Mucosa of stomach (tissue), 1 donor: ENCODE measurements around the gene COL15A1.

Source experiments
- H3K27me3 ChIP-seq: one replicate; pipeline ENCODE4 v1.7.0; 2013; ENCODE audit warnings: mild to moderate bottlenecking, low read length; ENCODE audit not compliant: control insufficient read depth, insufficient read depth
- H3K36me3 ChIP-seq: one replicate; pipeline ENCODE4 v1.7.0; 2013; ENCODE audit warnings: low read length; ENCODE audit not compliant: control insufficient read depth, insufficient read depth
- H3K4me1 ChIP-seq: one replicate; pipeline ENCODE4 v1.7.0; 2013; ENCODE audit warnings: mild to moderate bottlenecking, low read length; ENCODE audit not compliant: control insufficient read depth, insufficient read depth
- H3K4me3 ChIP-seq: one replicate; pipeline ENCODE4 v1.7.0; 2013; ENCODE audit warnings: low read length
- H3K9ac ChIP-seq: one replicate; pipeline ENCODE4 v1.7.0; 2013; ENCODE audit warnings: mild to moderate bottlenecking, low read length, moderate library complexity
- H3K9me3 ChIP-seq: one replicate; pipeline ENCODE4 v1.7.0; 2013; ENCODE audit warnings: mild to moderate bottlenecking, low read length, moderate library complexity; ENCODE audit not compliant: control insufficient read depth
- donor health status: Pancreatic carcinoma.

COL15A1 gene

DNA sequence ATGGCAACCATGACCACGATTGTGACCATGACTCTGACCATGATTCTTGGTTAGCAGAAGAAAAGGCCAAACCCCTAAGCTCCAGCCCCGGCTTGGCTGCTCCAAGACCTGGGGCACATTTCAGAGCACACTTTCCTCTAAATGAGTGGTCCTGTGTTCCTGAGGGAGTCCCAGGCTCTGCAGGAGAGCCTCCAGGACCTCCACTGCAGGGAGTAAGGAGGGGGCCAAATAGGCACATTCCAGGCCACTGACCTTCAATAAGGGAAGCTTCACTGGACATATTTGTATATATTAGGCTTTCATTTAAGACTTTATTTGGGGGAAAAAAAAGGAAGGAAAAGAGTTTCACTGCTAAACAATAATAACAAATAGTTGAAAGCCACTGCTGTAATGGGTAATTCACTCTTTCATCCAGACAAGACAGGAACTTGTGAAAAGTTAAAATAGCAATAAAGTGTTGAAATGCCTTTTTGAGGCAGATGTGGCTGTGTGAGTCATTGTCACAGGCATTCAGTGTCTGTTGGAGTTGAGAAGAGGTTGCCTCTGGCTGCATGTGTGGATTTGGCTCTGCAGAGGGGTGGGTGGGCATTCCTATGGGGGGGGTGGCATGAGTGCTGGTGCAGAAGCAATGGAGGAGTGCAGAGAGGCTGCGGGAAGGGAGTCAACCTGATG, 97.3 kb downstream of the COL15A1 start:
- Histone ChIP-seq H3K4me3 (no peak overlapping the region), H3K36me3 (no peaks in the 10 kb centered on the region), H3K27me3 (no peaks in the 10 kb centered on the region), H3K9ac (no peak overlapping the region), H3K4me1 (no peaks in the 10 kb centered on the region), H3K9me3 (no peaks in the 10 kb centered on the region)

- Histone ChIP-seq H3K4me3 (no peak overlapping the region), H3K4me1 (no peaks in the 10 kb centered on the region), H3K27me3 (no peaks in the 10 kb centered on the region), H3K9me3 (no peaks in the 10 kb centered on the region), H3K9ac (no peak overlapping the region), H3K36me3 (no peaks in the 10 kb centered on the region)
Observed at GRCh38 chr9:99041618-99042017, 97.9 kb downstream of the COL15A1 start.

- Histone ChIP-seq H3K36me3 (no peaks in the 10 kb centered on the region), H3K4me1 (no peaks in the 10 kb centered on the region), H3K9me3 (no peaks in the 10 kb centered on the region), H3K4me3 (no peak overlapping the region), H3K27me3 (no peaks in the 10 kb centered on the region), H3K9ac (no peak overlapping the region)
Observed at GRCh38 chr9:99042620-99043019, 98.9 kb downstream of the COL15A1 start.

GRCh38 chr9:99044827-99045226, 101.1 kb downstream of the COL15A1 start:
- H3K9ac ChIP-seq = no peak overlapping the region
- no peaks in the 10 kb centered on the region for H3K27me3 ChIP-seq
- no peaks in the 10 kb centered on the region for H3K9me3 ChIP-seq
- H3K4me3 ChIP-seq = no peak overlapping the region
- H3K36me3 ChIP-seq = no peaks in the 10 kb centered on the region
- no peaks in the 10 kb centered on the region for H3K4me1 ChIP-seq

GRCh38 chr9:99046068-99046467, 102.4 kb downstream of the COL15A1 start:
- Histone ChIP-seq H3K4me1 (no peaks in the 10 kb centered on the region), H3K9me3 (no peaks in the 10 kb centered on the region), H3K9ac (no peak overlapping the region), H3K27me3 (no peaks in the 10 kb centered on the region), H3K36me3 (no peaks in the 10 kb centered on the region), H3K4me3 (no peak overlapping the region)

DNA sequence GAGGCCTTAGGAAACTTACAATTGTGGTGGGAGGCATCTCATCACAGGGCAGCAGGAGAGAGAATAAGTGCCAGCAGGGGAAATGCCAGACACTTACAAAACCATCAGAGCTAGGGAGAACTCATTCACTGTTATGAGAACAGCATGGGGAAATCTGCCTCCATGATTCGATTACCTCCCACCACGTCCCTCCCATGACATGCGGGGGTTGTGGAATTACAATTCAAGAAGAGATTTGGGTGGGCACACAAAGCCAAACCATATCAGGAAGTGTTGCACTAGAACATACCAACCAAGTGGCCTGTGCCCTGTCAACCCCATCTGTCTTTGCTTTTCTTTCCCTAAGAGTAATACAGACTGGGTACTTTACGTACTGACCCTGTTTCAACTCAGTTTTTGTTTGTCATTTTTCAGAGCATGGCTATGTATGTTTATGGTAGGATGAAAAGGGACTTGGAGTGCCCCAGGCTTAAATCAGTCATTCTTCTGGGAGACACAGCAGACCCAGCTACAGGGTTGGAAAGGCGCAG, 102.9 kb downstream of the COL15A1 start:
- H3K27me3 ChIP-seq = no peaks in the 10 kb centered on the region
- no peaks in the 10 kb centered on the region for H3K9me3 ChIP-seq
- no peak overlapping the region for H3K9ac ChIP-seq
- H3K4me1 ChIP-seq = no peaks in the 10 kb centered on the region
- no peak overlapping the region for H3K4me3 ChIP-seq
- no peaks in the 10 kb centered on the region for H3K36me3 ChIP-seq

GRCh38 chr9:99049228-99049627, 105.5 kb downstream of the COL15A1 start:
- Histone ChIP-seq H3K36me3 (no peaks in the 10 kb centered on the region), H3K4me1 (no peaks in the 10 kb centered on the region), H3K9ac (no peak overlapping the region), H3K27me3 (no peaks in the 10 kb centered on the region), H3K4me3 (no peak overlapping the region), H3K9me3 (no peaks in the 10 kb centered on the region)

DNA sequence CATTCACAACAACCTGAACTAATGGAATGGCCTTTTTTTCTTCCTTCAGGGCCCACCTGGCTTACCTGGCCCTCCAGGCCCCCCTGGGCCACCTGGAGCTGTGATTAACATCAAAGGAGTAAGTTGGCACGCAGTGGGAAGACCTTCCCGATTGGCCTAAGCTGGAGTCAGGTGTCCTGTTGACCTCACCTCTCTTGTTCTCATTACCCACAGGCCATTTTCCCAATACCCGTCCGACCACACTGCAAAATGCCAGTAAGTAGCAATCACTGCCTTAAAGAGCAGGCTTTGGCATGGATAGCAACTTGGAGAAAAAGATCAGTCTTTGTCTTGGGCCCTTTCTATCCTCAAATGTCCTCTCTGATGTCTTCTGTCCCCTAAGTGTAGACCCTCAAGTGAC, 105.9 kb downstream of the COL15A1 start:
- Histone ChIP-seq H3K4me1 (no peaks in the 10 kb centered on the region), H3K27me3 (no peaks in the 10 kb centered on the region), H3K9me3 (no peaks in the 10 kb centered on the region), H3K4me3 (no peak overlapping the region), H3K9ac (no peak overlapping the region), H3K36me3 (no peaks in the 10 kb centered on the region)

- Histone ChIP-seq H3K9ac (no peak overlapping the region), H3K4me1 (no peaks in the 10 kb centered on the region), H3K27me3 (no peaks in the 10 kb centered on the region), H3K4me3 (no peak overlapping the region), H3K9me3 (no peaks in the 10 kb centered on the region), H3K36me3 (no peaks in the 10 kb centered on the region)
Observed at GRCh38 chr9:99050292-99050911, 106.7 kb downstream of the COL15A1 start.

GRCh38 chr9:99050924-99051323, 107.2 kb downstream of the COL15A1 start:
- H3K9ac ChIP-seq = no peak overlapping the region
- no peaks in the 10 kb centered on the region for H3K4me1 ChIP-seq
- no peaks in the 10 kb centered on the region for H3K36me3 ChIP-seq
- H3K9me3 ChIP-seq = no peaks in the 10 kb centered on the region
- no peaks in the 10 kb centered on the region for H3K27me3 ChIP-seq
- no peak overlapping the region for H3K4me3 ChIP-seq

GRCh38 chr9:99051406-99051805, 107.7 kb downstream of the COL15A1 start:
- no peaks in the 10 kb centered on the region for H3K27me3 ChIP-seq
- H3K9ac ChIP-seq = no peak overlapping the region
- no peaks in the 10 kb centered on the region for H3K4me1 ChIP-seq
- no peaks in the 10 kb centered on the region for H3K36me3 ChIP-seq
- H3K9me3 ChIP-seq = no peaks in the 10 kb centered on the region
- H3K4me3 ChIP-seq = no peak overlapping the region

GRCh38 chr9:99051851-99052250, 108.1 kb downstream of the COL15A1 start:
- no peak overlapping the region for H3K4me3 ChIP-seq
- no peaks in the 10 kb centered on the region for H3K36me3 ChIP-seq
- H3K9ac ChIP-seq = no peak overlapping the region
- no peaks in the 10 kb centered on the region for H3K9me3 ChIP-seq
- no peaks in the 10 kb centered on the region for H3K4me1 ChIP-seq
- H3K27me3 ChIP-seq = no peaks in the 10 kb centered on the region
